ENCODE data around the gene TMEM191C.

GRCh38 chr22:21451545-21452520, 15.4 kb upstream of the TMEM191C start:
- TF ChIP-seq CTCF (IDR thresholded peaks at IDR 0.05) (no peak), EZH2phosphoT487 (IDR thresholded peaks at IDR 0.05) (no peak), EZH2 (IDR thresholded peaks at IDR 0.05) (no peak)
